GM18498 (cell line): ENCODE data around the gene NWD2.
"Not testable (repeated sequence)": the region's sequence is repeated elsewhere in the genome, so short reads cannot be mapped to it uniquely, and the experiment has no call there.

ENCODE experiments used
- ATAC-seq: cut with Tn5 transposase; IDR thresholded peaks from one replicate; pipeline ENCODE4 v1.9.1; 2021; ENCODE audit warnings: mild to moderate bottlenecking, moderate library complexity; ENCODE audit not compliant: unreplicated experiment

Gene NWD2

DNA sequence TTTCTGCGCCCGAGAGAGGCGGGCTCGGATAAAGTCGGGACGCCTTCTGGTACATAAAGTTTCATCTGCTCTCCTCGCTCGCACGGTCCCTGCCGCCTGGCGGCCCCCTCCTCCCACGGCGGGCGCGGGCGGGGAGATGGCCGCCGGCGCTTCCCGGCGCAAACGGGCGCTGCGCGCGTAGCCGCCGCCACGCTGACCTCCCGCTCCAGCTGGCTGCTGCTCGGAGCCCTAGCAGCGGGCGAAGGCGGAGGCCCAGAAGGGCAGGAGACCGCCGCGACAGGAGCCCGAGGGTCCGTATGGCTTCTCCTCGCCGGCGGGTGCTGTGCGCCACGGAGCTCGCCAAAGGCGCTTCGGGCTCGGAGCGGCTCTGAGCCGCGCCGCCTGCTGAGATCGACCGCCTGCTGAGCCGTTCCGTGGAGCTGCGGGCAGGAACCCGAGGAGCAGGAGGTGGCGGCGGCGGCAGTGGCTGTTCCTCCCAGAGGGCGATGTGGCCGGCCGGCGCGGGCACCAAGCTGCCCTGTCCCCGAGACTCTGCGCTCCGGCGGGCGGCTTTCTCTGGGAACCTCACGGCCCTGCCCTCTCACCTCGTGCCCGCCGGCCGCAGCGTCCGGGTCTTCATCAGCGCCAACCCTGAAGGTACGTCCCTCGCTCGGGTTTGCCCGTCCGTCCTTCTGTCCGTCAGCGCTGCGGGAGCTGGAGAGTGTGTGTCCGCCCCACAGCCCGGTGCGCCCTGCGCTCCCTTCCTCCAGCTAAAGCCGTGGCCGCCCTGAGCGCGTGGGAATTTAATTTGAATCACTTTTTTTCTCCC is at the start of gene NWD2:
TSS of gene NWD2 (plus strand) at position 161 of the 808 bp plus-strand sequence. CDS start at position 486, 325 bp downstream.
- ATAC-seq, result no peak

DNA sequence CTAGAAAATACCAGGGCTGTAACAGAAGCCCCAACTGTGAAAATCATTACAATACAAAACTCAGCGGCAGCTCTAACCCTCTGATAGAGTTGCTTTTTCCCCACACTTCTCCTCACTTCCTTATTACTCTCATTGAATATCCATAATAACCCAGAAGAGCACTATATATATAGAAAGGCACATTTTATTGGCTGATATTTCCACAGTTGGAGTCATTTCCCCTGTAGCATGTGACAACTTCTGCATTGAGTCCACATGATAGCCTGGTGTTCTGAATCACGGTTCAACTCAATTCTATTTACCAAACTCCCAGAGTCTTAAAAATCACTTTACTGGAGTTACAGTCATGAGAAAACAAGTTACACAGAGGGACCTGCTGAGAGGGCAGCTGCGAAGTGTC is 46.6 kb upstream of the NWD2 start:
- no peak for ATAC-seq

DNA sequence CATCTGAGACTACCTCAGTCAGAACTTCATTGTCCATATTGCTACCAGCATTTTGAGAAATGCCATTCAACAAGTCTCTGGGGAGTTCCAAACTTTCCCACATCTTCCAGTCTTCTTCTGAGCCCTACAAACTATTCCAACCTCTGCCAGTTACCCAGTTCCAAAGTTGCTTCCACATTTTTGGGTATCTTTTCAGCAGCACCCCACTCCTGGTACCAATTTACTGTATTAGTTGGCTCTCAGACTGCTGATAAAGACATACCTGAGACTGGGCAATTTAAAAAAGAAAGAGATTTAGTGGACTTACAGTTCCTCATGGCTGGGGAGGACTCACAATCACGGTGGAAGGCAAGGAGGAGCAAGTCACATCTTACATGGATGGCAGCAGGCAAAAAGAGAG is 39.8 kb upstream of the NWD2 start:
- not testable (repeated sequence) for ATAC-seq

GRCh38 chr4:37216209-37216608 is 28.3 kb upstream of the NWD2 start:
- no peak for ATAC-seq

DNA sequence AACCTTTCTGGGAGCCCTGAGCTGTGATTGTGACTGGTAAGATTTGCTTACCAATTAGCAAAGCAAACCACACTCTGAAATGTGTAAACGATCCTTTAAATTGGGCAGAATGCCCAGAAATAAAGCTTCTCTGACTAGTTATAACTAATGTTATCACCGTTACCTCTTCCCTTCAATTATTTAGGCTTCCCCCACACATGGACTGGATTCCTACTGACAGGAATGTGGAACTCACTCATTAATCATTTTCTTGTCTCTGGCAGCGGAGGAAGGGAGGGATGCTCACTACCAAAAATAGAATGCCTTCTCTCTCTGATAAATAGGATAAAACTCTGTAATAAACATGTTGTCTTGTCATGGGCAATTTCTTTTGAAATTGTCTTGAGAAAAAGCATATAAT is 25.3 kb upstream of the NWD2 start:
- no peak for ATAC-seq

GRCh38 chr4:37219990-37220389 is 24.6 kb upstream of the NWD2 start:
- ATAC-seq, result no peak

GRCh38 chr4:37220685-37221084 is 23.9 kb upstream of the NWD2 start:
- no peak for ATAC-seq

DNA sequence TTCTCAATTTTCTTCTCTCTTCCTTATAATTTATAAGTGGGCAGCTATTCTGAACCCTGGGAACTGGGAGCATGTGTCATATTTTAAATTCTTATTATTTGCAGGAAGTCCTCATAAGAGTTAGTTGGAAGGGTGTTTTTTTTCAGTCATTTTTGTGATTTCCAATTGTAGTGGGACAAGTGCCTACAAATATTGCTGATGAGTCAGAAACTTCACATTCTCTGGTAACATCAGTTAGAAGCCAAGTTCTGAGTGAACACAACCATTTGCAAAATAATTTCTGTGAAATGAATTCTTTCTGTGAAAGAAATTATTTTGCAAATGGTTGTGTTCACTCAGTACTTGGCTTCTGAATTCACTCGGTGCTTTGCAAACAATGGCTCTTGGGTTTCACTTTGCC is 20.8 kb upstream of the NWD2 start:
- ATAC-seq, result no peak

DNA sequence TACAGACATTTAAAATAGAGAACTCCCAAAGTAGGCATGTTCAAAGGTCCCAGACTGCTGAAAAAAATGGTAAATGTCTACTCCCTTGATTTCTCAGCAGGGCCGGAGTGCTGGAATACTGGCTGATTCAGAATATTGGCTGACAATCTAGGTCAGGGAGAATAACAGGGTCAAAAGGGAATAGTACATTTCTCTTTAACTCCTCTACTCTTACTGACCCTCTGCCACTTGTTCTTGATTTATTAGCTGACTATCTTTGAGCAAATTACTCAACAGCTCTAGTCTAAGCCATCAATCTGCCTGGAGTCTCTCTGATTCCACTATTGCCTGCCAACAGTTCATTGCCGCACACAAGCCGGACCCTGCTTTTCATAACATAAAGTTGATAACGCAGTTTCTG is 19.7 kb upstream of the NWD2 start:
- ATAC-seq, result no peak

GRCh38 chr4:37225778-37226177 is 18.8 kb upstream of the NWD2 start:
- no peak for ATAC-seq

GRCh38 chr4:37232315-37232714 is 12.2 kb upstream of the NWD2 start:
- ATAC-seq, result no peak

DNA sequence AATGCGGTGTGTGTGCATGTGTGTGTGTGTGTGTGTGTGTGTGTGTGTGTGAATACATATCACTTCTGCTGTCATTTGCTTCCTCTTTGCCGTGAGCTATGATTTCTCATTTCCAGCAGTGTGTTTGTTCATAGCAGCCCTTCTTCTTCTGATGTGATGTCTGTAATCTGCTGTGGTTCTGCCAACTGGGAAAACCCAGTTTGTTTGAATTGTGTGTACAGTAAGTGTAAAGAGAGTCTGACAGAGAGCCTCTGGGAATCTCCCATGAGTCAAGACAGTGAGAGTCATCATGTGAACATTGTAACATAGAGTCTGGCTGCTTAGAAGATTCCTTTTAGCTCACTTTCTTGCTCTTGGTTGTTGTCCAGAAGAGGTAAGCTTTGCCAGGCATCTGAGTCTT is 8.4 kb upstream of the NWD2 start:
- no peak for ATAC-seq

- no peak for ATAC-seq
Observed at GRCh38 chr4:37241647-37242046, 2.9 kb upstream of the NWD2 start.

DNA sequence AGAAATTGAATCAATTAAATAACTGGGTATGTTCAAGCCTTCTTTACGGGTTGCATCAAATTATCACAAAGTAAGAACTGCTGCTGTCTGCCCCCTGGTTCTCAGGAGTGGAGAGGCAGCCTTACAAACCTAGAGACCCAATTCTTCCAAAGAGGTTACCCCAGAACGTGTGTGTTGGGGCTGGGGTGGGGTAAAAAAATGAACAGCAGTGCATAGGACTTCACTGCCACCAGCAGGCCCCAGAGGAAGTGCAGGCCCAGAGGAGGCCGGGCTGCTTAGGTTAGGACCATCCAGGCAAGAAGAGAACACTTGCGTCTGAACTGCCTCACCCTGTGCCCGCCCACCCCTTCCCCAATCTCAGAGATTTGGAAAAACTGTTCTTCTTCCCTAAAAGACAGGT is 1.5 kb upstream of the NWD2 start:
- ATAC-seq, result no peak

GRCh38 chr4:37243722-37244582 is 591 bp upstream of the NWD2 start:
- no peak for ATAC-seq

DNA sequence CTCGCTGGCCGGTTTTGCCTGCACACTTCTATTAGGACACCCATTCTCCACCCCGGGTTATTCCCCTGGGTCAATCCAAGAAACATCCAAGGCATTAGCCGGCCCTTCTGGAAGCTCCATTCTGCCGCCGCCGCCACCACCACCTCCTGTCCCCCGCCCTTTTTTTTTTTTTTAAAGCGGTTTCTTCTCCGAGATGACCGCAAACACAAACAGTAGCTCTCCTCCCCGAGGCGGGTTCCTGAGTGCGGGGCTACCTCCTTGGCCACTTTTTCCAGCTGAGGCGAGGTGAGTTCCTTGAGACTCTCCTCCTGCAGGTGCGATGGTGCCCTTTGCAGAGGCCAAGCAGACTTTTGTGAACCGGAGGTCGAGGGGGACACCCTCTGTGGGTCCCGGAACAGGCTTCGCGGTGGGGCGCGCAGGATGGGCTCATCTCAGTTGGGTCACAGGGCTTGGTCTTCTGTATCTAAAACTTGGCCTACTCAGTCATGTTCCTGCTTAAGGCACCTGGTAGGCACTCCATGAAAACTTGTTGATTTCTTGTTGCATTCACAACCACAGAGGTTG is 930 bp downstream of the NWD2 start:
- no peak for ATAC-seq

DNA sequence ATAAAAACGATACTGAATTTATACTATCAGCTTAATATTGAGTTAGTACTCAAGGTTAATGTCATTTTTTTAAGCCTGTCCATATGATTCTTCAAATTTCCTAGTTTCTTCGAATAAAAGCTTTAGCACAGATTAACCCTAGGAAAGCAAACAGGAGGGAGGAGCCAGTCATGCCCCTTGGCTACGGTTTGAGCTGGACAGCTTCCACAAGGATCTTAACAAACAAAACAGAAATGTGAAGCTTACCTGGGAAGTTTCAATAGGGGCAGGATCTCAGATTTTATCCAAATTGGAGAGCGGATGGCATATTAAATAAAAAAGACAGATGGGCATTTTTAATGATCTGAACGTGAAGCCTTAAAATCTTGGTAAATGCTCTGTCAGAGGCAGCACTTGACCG is 2.3 kb downstream of the NWD2 start:
- no peak for ATAC-seq

GRCh38 chr4:37258221-37258620 is 13.7 kb downstream of the NWD2 start:
- ATAC-seq, result no peak

- ATAC-seq, result no peak
Observed at GRCh38 chr4:37268319-37268718, 23.8 kb downstream of the NWD2 start.

DNA sequence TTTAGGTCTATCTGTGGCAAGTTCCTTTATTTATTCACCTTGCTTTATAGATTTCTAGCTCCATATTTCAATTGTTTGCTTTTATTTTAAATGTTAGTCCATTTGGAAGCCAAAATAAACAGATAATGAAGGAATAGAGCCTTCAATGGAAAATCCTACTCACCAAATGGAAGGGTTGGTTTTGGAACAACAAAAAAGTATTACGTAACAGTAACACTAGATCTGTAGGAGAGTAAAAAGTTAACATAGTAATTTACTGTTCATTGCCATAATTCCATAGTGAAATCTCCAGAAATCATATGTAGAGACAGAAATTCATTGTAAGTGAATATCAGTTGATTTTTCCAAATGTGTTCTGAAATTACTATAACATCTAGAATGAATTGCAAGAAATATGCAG is 34.6 kb downstream of the NWD2 start:
- no peak for ATAC-seq

- no peak for ATAC-seq
Observed at GRCh38 chr4:37279894-37280592, 35.5 kb downstream of the NWD2 start.
